A204.1 (cell line): ENCODE measurements around the gene CMA1.

Experiments
- FAIRE-seq: peaks from 2 replicates; lab custom pipeline; 2012; peaks lifted over from hg19 to GRCh38; lab: Jason Lieb, UNC

CMA1 gene

DNA sequence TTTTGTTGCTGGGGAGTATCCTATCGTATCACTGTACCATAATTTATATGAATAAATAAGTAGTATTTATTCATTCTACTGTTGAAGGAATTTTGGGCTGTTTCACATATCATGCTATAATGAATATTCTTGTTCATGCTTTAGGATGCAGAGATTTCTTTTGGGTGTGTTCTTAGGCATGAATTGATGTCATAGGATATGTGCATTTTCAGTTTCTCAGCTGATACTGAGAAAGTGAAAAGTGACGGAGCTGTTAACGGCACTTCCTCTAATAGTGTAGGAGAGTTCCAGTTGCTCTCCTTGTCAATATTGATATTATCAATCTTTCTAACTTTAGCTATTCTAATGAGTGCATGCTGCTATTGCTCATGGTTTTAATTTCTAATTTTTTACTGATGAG, 42.3 kb downstream of the CMA1 start:
- FAIRE-seq = no peak

- FAIRE-seq = no peak
These were observed 42.7 kb downstream of the CMA1 start for GRCh38 chr14:24465368-24465767.

DNA sequence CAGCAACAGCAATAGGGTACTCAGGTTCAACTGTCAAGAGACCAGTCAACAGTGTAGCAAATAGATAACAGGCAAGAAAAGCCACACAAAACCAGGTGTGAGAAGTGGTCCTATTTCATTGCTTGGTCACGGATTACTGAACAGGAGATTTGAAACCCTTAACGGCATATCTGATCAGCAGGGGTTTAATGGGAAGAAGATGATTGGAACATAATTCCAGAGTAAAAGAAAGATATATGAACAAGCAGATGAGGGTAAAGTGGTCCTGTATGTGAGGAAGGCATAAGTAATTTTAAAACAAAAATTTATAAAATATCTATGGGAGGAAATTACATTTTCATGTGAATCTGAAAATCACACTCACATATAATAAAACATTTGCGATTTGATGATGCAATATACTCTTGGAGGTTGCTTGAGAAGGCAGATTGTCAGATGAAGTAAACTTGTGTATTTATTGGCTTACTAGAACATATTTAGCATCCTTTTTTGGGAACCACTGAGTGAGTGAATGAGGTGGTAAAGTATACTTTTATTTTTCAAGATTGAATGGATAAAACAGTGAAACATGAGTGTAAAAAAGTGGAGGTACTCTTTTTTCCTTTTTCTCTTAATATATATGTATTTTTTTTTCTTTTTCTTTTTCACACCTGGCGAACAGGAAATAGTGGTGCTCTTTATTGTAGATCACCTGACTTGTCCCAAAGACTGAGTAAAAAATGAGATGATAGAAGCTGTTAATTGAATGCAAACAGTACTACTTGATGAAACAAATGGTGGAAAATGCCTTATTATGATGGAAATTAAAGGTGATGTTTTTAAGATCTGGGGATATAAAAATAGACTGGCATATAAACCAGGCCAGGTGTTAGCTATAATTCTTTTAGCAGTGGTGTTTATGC, 43.9 kb downstream of the CMA1 start:
- FAIRE-seq = no peak

DNA sequence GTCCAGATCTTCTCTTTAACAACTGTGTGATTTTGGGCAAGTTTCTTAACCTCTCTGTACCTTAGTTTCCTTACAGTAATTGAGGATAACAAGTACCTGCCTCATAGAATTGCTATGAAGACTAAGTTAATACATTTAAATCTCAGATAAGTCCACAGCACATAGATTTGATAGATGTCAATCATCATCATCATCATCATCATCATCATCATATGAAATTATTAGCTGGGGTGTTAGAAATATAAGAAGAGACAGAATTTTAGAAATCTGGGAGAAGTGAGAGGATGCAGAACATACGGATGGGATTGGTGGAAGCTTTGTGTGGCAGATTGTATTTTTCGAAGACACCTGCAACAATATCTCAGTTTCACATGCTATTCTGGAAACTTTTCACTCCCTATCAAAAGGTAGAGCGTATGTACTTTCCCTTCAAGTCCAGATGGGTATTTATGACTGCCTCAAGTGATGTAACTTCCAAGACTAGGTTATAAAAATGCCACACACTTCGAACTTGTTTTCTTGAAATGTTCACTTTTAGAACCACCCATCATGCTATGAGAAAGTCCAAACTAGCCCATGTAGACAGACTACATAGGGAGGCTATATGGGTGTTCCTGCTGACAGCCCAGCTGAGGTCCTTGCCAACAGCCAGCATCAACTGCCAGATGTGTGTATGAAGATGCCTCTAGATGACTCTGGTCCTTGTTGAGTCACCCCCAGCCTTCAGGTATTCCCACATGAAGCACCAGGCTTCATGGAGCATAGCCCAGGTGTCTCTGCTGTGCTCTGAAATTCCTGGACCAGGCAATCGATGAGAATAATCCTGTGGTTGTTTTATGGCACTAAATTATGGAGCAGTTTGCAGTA, 44.8 kb downstream of the CMA1 start:
- no peak for FAIRE-seq

- FAIRE-seq = no peak
These were observed 46.7 kb downstream of the CMA1 start for GRCh38 chr14:24461336-24461735.

- FAIRE-seq = no peak
These were observed 48.7 kb downstream of the CMA1 start for GRCh38 chr14:24459331-24459730.

GRCh38 chr14:24458736-24459135, 49.3 kb downstream of the CMA1 start:
- no peak for FAIRE-seq

DNA sequence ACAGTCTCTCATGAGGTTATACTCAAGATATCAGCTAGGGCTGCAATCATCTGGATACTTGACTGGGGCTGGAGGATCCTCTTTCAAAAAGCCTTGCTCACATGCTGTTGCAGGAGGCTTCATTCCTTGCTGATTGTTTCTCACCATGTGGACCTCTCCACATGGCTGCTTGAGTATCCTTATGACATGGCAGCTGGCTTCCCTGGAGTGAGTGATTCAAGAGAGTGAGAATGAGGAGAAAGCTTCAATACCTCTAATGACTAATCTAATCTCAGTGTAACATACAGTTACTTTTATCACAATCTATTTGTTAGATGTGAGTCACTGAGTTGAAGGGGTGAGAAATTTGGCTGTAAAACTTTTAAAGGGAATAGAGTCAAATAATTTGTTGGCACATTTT, 51.1 kb downstream of the CMA1 start:
- no peak for FAIRE-seq
